ENCODE data around the gene SAMM50.

Gene SAMM50

GRCh38 chr22:44032126-44032730 lies 77.0 kb downstream of the SAMM50 start:
- DNase-seq: no peak

- DNase-seq: no peak
Observed at GRCh38 chr22:44033287-44033686, 78.0 kb downstream of the SAMM50 start.

GRCh38 chr22:44033694-44034093 lies 78.5 kb downstream of the SAMM50 start:
- DNase-seq: no peak

- DNase-seq: no peak
Observed at GRCh38 chr22:44037519-44038375, 82.5 kb downstream of the SAMM50 start.

GRCh38 chr22:44039566-44040171 lies 84.4 kb downstream of the SAMM50 start:
- peak; percentile 9 for DNase-seq

- no peak for DNase-seq
Observed at GRCh38 chr22:44042249-44043218, 87.3 kb downstream of the SAMM50 start.

- DNase-seq: no peak
Observed at GRCh38 chr22:44045145-44045544, 89.9 kb downstream of the SAMM50 start.

All from activated CD4-positive, alpha-beta T cell treated with anti-CD3 and anti-CD28 coated beads, Interleukin-2, Interleukin-6, amounts not matched to agents 100 ng/mL and 50 ng/mL, durations not matched to agents 16 hours and 8 hours (primary cell).